ENCODE results near the gene BYSL. TPM values are rescaled to one million over a fixed set of nuclear protein-coding genes. Genes with fewer than 3 reads are reported as not detected.

The BYSL gene
- polyA plus RNA-seq, 2 of the 4 experiments (the other 2 are of a cell fraction): 28.8 to 61.8 TPM

DNA sequence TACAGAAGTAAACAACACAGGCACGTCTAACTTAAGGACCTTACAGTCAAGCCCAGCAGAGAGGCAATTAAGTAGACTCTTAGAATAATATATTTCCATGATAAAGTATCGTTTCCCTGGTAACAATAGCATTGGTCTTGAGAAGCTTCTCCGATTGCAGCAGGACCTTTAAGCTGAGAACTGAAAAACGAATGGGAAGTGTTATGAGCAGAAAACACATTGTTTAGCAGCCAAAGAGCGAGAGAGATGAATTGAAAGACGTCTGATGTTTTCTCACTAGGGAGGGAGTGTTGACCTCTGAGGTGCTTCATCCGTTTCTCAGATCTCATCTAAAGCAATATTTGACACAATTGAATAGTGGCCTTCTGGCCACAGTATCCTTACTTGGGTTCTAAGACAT, 855 bp downstream of the BYSL start:
- TF ChIP-seq GATA3 (IDR thresholded peaks at IDR 0.05; ENCODE audit: borderline replicate concordance): no peak
- TF ChIP-seq RNF2 (IDR thresholded peaks at IDR 0.05; ENCODE audit: borderline replicate concordance, low read depth): no peak
- no peak for TF ChIP-seq ESRRA (IDR thresholded peaks at IDR 0.05; ENCODE audit: borderline replicate concordance, low read length)
- no peak for TF ChIP-seq MYC (IDR thresholded peaks at IDR 0.05; ENCODE audit: borderline replicate concordance, low read length)
- TF ChIP-seq SMC3 (IDR thresholded peaks at IDR 0.05): no peak
- TF ChIP-seq, protein P1, sequence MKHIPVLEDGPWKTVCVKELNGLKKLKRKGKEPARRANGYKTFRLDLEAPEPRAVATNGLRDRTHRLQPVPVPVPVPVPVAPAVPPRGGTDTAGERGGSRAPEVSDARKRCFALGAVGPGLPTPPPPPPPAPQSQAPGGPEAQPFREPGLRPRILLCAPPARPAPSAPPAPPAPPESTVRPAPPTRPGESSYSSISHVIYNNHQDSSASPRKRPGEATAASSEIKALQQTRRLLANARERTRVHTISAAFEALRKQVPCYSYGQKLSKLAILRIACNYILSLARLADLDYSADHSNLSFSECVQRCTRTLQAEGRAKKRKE (CRISPR knock-in tag; IDR thresholded peaks at IDR 0.05; ENCODE audit: low read depth): no peak
- no peak for TF ChIP-seq POLR2AphosphoS2 (conservative IDR thresholded peaks at IDR 0.05; ENCODE audit: low read length)
- no peak for TF ChIP-seq HEYL (CRISPR knock-in tag; IDR thresholded peaks at IDR 0.05)
- TF ChIP-seq, protein P2, sequence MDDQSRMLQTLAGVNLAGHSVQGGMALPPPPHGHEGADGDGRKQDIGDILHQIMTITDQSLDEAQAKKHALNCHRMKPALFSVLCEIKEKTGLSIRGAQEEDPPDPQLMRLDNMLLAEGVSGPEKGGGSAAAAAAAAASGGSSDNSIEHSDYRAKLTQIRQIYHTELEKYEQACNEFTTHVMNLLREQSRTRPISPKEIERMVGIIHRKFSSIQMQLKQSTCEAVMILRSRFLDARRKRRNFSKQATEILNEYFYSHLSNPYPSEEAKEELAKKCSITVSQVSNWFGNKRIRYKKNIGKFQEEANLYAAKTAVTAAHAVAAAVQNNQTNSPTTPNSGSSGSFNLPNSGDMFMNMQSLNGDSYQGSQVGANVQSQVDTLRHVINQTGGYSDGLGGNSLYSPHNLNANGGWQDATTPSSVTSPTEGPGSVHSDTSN (IDR thresholded peaks at IDR 0.05): no peak
- no peak for TF ChIP-seq SREBF2 (IDR thresholded peaks at IDR 0.05)
- TF ChIP-seq, protein P3, sequence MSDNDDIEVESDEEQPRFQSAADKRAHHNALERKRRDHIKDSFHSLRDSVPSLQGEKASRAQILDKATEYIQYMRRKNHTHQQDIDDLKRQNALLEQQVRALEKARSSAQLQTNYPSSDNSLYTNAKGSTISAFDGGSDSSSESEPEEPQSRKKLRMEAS (IDR thresholded peaks at IDR 0.05): no peak
- no peak for TF ChIP-seq CEBPB (IDR thresholded peaks at IDR 0.05)
- TF ChIP-seq, protein P4, sequence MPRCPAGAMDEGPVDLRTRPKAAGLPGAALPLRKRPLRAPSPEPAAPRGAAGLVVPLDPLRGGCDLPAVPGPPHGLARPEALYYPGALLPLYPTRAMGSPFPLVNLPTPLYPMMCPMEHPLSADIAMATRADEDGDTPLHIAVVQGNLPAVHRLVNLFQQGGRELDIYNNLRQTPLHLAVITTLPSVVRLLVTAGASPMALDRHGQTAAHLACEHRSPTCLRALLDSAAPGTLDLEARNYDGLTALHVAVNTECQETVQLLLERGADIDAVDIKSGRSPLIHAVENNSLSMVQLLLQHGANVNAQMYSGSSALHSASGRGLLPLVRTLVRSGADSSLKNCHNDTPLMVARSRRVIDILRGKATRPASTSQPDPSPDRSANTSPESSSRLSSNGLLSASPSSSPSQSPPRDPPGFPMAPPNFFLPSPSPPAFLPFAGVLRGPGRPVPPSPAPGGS (IDR thresholded peaks at IDR 0.05): no peak
- no peak for TF ChIP-seq POLR2A (IDR thresholded peaks at IDR 0.05; ENCODE audit: low read length)
- no peak for TF ChIP-seq RARB (CRISPR knock-in tag; IDR thresholded peaks at IDR 0.05)
- no peak for TF ChIP-seq NR3C1 (IDR thresholded peaks at IDR 0.05)
- TF ChIP-seq CBX2 (IDR thresholded peaks at IDR 0.05; ENCODE audit: borderline replicate concordance, low read depth): no peak
- Histone ChIP-seq H3K4me3 (peak overlapping the region; percentile 80), H3K27ac (peak overlapping the region; percentile 99), H3K9me3 (no peaks in the 10 kb centered on the region), H3K4me1 (peaks cover 41% of the 10 kb centered on the region), H3K4me2 (peak overlapping the region; percentile 79)
- DNase-seq (ENCODE audit: low read depth in 1 of 2, low spot score in 1 of 2) (no peak), FAIRE-seq (no peak), ATAC-seq (no peak)
- 2% methylated on average over 7 of the region's 7 CpGs for WGBS (ENCODE audit: missing lambda C conversion rate)
- CTCF ChIA-PET: interaction anchor here (0.6 to 12.6 kb wide), 8 partner anchors 10 to 135 kb away, joined by 3 to 189 read pairs (median 7); partner anchors contain the start of genes CCND3 and TOMM6
- POLR2A ChIA-PET: no interaction called here

DNA sequence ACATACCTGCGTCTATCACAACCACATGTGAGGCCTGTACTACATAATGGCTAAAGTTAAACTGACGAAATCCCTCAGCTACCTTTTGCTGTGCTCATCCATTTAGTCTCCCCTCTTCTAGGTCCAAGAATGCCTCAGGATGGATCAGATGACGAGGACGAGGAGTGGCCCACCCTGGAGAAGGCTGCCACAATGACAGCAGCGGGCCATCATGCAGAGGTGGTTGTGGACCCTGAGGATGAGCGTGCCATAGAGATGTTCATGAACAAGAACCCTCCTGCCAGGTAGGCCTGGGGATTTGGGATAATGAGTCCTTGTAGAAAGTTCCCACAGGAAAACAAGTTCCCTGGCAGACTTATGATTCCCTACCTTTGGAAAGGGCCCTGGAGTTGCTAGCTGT, 6.0 kb downstream of the BYSL start:
- FAIRE-seq: no peak
- Histone ChIP-seq H3K4me2 (no peak overlapping the region), H3K4me1 (peaks cover 23% of the 10 kb centered on the region), H3K9me3 (no peaks in the 10 kb centered on the region), H3K4me3 (no peak overlapping the region), H3K27ac (no peak overlapping the region)
- ChIA-PET POLR2A (no interaction called here), CTCF (interaction anchor here (0.6 to 18.6 kb wide), 5 partner anchors 10 to 177 kb away, joined by 3 to 191 read pairs (median 4); partner anchors contain the start of genes CCND3 and TAF8)
- TF ChIP-seq KDM1A (IDR thresholded peaks at IDR 0.05; ENCODE audit: low read depth) (no peak), ZSCAN20 (CRISPR knock-in tag; IDR thresholded peaks at IDR 0.05) (no peak), CBX2 (IDR thresholded peaks at IDR 0.05; ENCODE audit: borderline replicate concordance, low read depth) (no peak), RCOR1 (IDR thresholded peaks at IDR 0.05; ENCODE audit: low read depth, low read length) (no peak)
- TF ChIP-seq, protein P5, sequence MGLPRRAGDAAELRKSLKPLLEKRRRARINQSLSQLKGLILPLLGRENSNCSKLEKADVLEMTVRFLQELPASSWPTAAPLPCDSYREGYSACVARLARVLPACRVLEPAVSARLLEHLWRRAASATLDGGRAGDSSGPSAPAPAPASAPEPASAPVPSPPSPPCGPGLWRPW (IDR thresholded peaks at IDR 0.05): no peak
- TF ChIP-seq, protein P6, sequence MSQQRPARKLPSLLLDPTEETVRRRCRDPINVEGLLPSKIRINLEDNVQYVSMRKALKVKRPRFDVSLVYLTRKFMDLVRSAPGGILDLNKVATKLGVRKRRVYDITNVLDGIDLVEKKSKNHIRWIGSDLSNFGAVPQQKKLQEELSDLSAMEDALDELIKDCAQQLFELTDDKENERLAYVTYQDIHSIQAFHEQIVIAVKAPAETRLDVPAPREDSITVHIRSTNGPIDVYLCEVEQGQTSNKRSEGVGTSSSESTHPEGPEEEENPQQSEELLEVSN (IDR thresholded peaks at IDR 0.05; ENCODE audit: borderline replicate concordance, low read depth): no peak
- DNase-seq (ENCODE audit: low read depth in 1 of 2, low spot score in 1 of 2): no peak
- 93% methylated on average over 6 of the region's 6 CpGs for WGBS (ENCODE audit: missing lambda C conversion rate)
- ATAC-seq: no peak
